Brain microvascular endothelial cell (primary cell): ENCODE measurements around the gene SLC35F3.

Source experiments
- DNase-seq: peaks from one replicate; pipeline ENCODE4 v3.0.0-alpha.2; 2020
- H3K27ac ChIP-seq: fragments of 250-450 bp; sonication (Bioruptor Pico); 2 replicates; pipeline ENCODE4 v1.5.1; 2020; ENCODE audit warnings: mild to moderate bottlenecking, moderate library complexity
- H3K27me3 ChIP-seq: fragments of 250-450 bp; sonication (Bioruptor Pico); replicated peaks from 2 replicates; pipeline ENCODE4 v1.5.1; 2020; ENCODE audit warnings: mild to moderate bottlenecking
- H3K36me3 ChIP-seq: fragments of 250-450 bp; sonication (Bioruptor Pico); replicated peaks from 2 replicates; pipeline ENCODE4 v1.5.1; 2020; ENCODE audit warnings: mild to moderate bottlenecking
- H3K4me3 ChIP-seq: 2 replicates; pipeline ENCODE4 v1.5.1; 2011; ENCODE audit warnings: low read depth, mild to moderate bottlenecking, control low read depth, low read length, moderate library complexity
- in situ Hi-C: cut with HindIII; loops from 2 replicates; pipeline ENCODE4 v1.10.0; 2017; ENCODE audit warnings: low sequenced_read_pairs, low pct_ligation_motif_present
- TF ChIP-seq, protein P1 (sequence below): IDR thresholded peaks from 2 replicates; pipeline ENCODE4 v1.5.1; 2011; ENCODE audit warnings: low read depth, mild to moderate bottlenecking, moderate library complexity, low read length, control low read depth, inconsistent platforms; ENCODE audit errors: missing control alignments

The SLC35F3 gene

GRCh38 chr1:234292548-234292947 is 388.1 kb downstream of the SLC35F3 start:
- in situ Hi-C loops, result no loop called here

GRCh38 chr1:234294109-234294817 is 389.8 kb downstream of the SLC35F3 start:
- in situ Hi-C loops, result no loop called here
- no peak overlapping the region for H3K27ac ChIP-seq
- TF ChIP-seq, protein P1, sequence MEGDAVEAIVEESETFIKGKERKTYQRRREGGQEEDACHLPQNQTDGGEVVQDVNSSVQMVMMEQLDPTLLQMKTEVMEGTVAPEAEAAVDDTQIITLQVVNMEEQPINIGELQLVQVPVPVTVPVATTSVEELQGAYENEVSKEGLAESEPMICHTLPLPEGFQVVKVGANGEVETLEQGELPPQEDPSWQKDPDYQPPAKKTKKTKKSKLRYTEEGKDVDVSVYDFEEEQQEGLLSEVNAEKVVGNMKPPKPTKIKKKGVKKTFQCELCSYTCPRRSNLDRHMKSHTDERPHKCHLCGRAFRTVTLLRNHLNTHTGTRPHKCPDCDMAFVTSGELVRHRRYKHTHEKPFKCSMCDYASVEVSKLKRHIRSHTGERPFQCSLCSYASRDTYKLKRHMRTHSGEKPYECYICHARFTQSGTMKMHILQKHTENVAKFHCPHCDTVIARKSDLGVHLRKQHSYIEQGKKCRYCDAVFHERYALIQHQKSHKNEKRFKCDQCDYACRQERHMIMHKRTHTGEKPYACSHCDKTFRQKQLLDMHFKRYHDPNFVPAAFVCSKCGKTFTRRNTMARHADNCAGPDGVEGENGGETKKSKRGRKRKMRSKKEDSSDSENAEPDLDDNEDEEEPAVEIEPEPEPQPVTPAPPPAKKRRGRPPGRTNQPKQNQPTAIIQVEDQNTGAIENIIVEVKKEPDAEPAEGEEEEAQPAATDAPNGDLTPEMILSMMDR, result no peak
- H3K36me3 ChIP-seq, result no peaks in the 10 kb centered on the region
- DNase-seq, result no peak
- no peak overlapping the region for H3K4me3 ChIP-seq
- H3K27me3 ChIP-seq, result no peaks in the 10 kb centered on the region

More at GRCh38 chr1:234292548-234292947, 388.1 kb downstream of the SLC35F3 start:
- DNase-seq, result no peak
- Histone ChIP-seq H3K4me3 (no peak overlapping the region), H3K27me3 (no peaks in the 10 kb centered on the region), H3K36me3 (no peaks in the 10 kb centered on the region), H3K27ac (no peak overlapping the region)
- TF ChIP-seq, protein P1, result no peak

- H3K27ac ChIP-seq, result no peak overlapping the region
- no peaks in the 10 kb centered on the region for H3K36me3 ChIP-seq
- no peaks in the 10 kb centered on the region for H3K27me3 ChIP-seq
- in situ Hi-C loops, result no loop called here
- H3K4me3 ChIP-seq, result no peak overlapping the region
- TF ChIP-seq, protein P1, result no peak
- no peak for DNase-seq
Observed at GRCh38 chr1:234295068-234295467, 390.6 kb downstream of the SLC35F3 start.

DNA sequence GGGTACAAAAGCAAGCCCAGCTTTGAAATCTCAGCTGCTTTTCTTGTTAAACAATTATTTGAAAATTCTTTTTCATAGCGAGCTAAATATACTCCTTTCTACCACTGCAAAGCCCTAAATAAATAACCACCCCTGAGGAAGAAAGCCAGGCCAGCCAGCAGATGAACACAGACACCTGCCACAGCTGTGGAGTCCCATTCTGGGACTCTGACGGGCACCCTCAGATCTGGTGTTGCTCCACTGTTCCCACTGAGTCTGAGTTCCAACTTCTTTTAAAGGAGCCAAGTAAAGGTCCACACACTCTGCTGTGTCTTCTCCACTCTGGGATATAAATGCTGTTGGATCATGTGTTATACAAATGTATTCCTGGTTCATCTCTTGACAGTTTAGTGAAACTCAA is 391.1 kb downstream of the SLC35F3 start:
- TF ChIP-seq, protein P1, result no peak
- in situ Hi-C loops, result no loop called here
- Histone ChIP-seq H3K27me3 (no peaks in the 10 kb centered on the region), H3K36me3 (no peaks in the 10 kb centered on the region), H3K4me3 (no peak overlapping the region), H3K27ac (no peak overlapping the region)
- DNase-seq, result no peak

- in situ Hi-C loops, result no loop called here
- no peak for DNase-seq
- Histone ChIP-seq H3K4me3 (no peak overlapping the region), H3K36me3 (no peaks in the 10 kb centered on the region), H3K27me3 (no peaks in the 10 kb centered on the region), H3K27ac (no peak overlapping the region)
- TF ChIP-seq, protein P1, result no peak
Observed at GRCh38 chr1:234296496-234296895, 392.0 kb downstream of the SLC35F3 start.

GRCh38 chr1:234297668-234298067 is 393.2 kb downstream of the SLC35F3 start:
- TF ChIP-seq, protein P1, result no peak
- Histone ChIP-seq H3K27me3 (no peaks in the 10 kb centered on the region), H3K4me3 (no peak overlapping the region), H3K36me3 (no peaks in the 10 kb centered on the region), H3K27ac (no peak overlapping the region)
- DNase-seq, result no peak
- in situ Hi-C loops, result no loop called here
